Suprapubic skin (tissue), 3 donors: ENCODE data around the gene CTF1.

Experiments
- CTCF ChIP-seq, 2 donors: fragments of 200-600 bp in 1 of 2; fragments of 450-650 bp in 1 of 2; sonication (generic) in 1 of 2; IDR thresholded peaks; one replicate each; pipeline ENCODE4 v1.5.1; 2016 to 2019; ENCODE audit warnings: antibody characterized with exemption in 2 of 2, mild to moderate bottlenecking in 1 of 2, moderate library complexity in 1 of 2
- POLR2AphosphoS5 ChIP-seq, 3 donors: sonication (generic); formaldehyde crosslinking; IDR thresholded peaks; one replicate each; pipeline ENCODE4 v1.6.1; 2017; ENCODE audit warnings: antibody characterized with exemption in 3 of 3

GRCh38 chr16:30928390-30928789 is 32.0 kb downstream of the CTF1 start:
- TF ChIP-seq CTCF (IDR thresholded peaks at IDR 0.05) (no peak), POLR2AphosphoS5 (IDR thresholded peaks at IDR 0.05) (no peak)
